ENCODE results near the gene PEAR1.

DNA sequence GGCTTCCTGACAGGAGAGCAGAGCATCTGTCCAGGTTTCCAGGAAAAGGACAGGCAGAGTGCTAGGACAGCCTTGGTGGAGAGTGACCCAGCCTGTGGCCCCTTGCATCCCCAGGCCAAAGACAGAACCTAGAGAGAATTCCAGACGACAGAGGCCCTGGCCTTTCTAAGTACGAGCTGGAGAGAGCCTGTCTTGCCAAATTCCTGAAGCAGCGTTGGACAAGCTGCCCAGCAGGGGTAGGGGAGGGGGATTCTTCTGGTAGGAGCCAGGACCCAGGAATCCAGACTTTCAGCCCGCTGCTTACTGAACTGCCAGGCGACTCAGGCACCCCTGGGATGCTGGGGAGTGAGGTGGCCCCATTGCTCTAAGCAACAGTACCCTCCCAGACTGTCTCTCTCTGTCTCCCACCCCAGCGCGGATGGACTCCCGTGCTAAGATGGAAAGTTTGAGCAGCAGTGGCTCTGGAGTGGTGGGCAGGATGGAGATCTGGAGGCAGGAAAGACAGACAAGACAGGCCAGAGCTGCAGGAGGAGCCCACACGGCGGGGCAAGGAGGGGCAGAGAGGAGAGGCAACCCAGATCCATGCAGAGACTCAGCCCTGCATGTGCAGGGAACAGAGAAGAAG, 8.8 kb upstream of the PEAR1 start:
- TF ChIP-seq POLR2A (IDR thresholded peaks at IDR 0.05) = no peak
- TF ChIP-seq, protein P1, sequence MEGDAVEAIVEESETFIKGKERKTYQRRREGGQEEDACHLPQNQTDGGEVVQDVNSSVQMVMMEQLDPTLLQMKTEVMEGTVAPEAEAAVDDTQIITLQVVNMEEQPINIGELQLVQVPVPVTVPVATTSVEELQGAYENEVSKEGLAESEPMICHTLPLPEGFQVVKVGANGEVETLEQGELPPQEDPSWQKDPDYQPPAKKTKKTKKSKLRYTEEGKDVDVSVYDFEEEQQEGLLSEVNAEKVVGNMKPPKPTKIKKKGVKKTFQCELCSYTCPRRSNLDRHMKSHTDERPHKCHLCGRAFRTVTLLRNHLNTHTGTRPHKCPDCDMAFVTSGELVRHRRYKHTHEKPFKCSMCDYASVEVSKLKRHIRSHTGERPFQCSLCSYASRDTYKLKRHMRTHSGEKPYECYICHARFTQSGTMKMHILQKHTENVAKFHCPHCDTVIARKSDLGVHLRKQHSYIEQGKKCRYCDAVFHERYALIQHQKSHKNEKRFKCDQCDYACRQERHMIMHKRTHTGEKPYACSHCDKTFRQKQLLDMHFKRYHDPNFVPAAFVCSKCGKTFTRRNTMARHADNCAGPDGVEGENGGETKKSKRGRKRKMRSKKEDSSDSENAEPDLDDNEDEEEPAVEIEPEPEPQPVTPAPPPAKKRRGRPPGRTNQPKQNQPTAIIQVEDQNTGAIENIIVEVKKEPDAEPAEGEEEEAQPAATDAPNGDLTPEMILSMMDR (IDR thresholded peaks at IDR 0.05) = no peak

All from thyroid gland (tissue), 4 donors.